NCI-H2107 treated with DMSO at 0.1 percent for 48 hours (cell line): ENCODE data around the gene GTPBP6.
"Not testable (repeated sequence)": the region's sequence is repeated elsewhere in the genome, so short reads cannot be mapped to it uniquely, and the experiment has no call there.

Experiments
- DNase-seq: peaks from one replicate; lab custom pipeline; 2025; ENCODE audit not compliant: unreplicated experiment; lab: John Stamatoyannopoulos, UW

Gene GTPBP6

GRCh38 chrX:295136-295535 is 23.5 kb downstream of the GTPBP6 start:
- DNase-seq: no peak

- DNase-seq: no peak
Observed at GRCh38 chrX:292900-293897, 25.4 kb downstream of the GTPBP6 start.

GRCh38 chrX:291411-291901 is 27.1 kb downstream of the GTPBP6 start:
- DNase-seq: no peak

DNA sequence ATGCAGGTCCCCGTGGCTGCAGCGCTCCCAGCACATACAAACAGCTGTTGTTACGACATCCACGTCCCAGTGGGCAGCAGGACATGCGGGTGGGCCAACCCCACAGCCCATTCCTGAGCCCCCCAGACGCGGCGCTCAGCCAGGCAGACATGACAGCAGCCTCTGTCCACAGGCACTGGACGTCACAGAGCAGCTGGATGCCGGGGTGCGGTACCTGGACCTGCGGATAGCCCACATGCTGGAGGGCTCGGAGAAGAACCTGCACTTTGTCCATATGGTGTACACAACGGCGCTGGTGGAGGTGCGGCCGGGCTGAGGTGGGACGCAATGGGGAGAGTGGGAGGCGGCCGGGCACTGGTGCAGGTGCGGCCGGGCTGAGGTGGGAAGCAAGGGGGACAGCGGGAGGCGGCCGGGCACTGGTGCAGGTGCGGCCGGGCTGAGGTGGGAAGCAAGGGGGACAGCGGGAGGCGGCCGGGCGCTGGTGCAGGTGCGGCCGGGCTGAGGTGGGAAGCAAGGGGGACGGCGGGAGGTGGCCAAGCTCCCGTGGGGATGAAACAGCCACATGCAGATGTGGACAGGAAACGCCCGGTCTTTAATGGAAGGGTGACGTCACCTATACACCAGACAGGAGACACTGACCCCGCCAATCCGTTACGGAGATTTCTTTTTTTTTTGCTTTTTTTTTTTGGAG is 28.0 kb downstream of the GTPBP6 start:
- DNase-seq: no peak

- DNase-seq: no peak
Observed at GRCh38 chrX:288561-288991, 30.0 kb downstream of the GTPBP6 start.

- no peak for DNase-seq
Observed at GRCh38 chrX:287670-288069, 30.9 kb downstream of the GTPBP6 start.

DNA sequence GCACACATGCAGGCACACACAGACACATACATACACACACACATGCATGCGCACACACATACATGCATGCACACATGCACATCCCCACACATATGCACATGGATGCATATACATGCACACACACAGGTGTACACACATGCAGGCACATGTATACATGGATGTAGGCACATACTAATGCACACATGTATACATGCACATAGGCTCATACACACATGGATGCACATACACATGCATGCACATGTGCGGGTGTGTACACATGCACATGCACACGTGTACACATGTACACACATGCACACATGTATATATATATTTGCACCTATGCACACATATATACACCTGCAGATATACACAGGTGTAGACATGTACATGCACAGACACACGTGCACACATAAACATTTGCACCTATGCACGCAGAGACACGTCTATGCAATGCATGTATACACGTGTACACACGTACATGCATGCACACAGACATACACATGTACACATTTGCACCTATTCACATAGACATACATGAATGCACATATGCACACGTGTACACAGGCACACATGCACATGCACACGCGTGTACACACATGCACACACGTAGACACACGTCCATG is 33.4 kb downstream of the GTPBP6 start:
- no peak for DNase-seq

- DNase-seq: no peak
Observed at GRCh38 chrX:283115-283845, 35.3 kb downstream of the GTPBP6 start.

- not testable (repeated sequence) for DNase-seq
Observed at GRCh38 chrX:282000-282681, 36.5 kb downstream of the GTPBP6 start.

- DNase-seq: no peak
Observed at GRCh38 chrX:281166-281999, 37.2 kb downstream of the GTPBP6 start, which contains the start of gene PLCXD1. Gene PLCXD1 (plus strand): TSS chrX:281381. CDS start chrX:284188, 2,807 bp downstream.

GRCh38 chrX:280722-281121 is 37.9 kb downstream of the GTPBP6 start:
- not testable (repeated sequence) for DNase-seq

- not testable (repeated sequence) for DNase-seq
Observed at GRCh38 chrX:279757-280604, 38.6 kb downstream of the GTPBP6 start.

DNA sequence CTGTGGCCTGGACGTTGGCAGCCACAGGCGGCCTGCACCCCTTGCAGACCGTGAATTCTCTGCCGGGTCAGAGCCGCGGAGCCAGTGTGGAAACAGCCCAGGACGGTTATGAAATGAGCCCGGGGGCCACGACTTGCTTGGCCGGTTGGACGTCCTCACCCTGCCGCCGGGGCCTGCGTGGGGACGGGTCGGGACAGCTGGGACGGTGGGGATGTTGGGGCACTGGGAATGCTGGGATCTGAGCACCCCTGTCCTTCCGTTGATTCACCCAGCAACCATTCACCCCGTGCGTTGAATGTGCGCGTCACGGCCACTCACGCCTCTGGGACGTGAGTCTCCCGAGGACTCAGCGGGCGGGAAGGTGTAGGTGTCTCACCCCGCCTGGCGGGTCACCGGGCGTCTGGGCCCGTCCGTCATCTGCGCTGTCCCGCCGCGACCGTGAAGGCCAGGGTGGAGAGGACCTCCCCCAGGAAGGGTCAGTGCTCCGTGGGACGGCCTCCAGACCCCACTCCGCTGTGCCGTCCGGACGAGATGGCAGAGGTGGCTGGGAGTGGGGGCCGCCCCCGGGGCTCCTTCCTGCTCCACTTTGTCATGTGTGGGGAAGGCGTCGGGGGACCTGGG is 41.9 kb downstream of the GTPBP6 start:
- DNase-seq: no peak

- no peak for DNase-seq
Observed at GRCh38 chrX:275967-276580, 42.5 kb downstream of the GTPBP6 start.

- DNase-seq: no peak
Observed at GRCh38 chrX:275476-275966, 43.1 kb downstream of the GTPBP6 start.

DNA sequence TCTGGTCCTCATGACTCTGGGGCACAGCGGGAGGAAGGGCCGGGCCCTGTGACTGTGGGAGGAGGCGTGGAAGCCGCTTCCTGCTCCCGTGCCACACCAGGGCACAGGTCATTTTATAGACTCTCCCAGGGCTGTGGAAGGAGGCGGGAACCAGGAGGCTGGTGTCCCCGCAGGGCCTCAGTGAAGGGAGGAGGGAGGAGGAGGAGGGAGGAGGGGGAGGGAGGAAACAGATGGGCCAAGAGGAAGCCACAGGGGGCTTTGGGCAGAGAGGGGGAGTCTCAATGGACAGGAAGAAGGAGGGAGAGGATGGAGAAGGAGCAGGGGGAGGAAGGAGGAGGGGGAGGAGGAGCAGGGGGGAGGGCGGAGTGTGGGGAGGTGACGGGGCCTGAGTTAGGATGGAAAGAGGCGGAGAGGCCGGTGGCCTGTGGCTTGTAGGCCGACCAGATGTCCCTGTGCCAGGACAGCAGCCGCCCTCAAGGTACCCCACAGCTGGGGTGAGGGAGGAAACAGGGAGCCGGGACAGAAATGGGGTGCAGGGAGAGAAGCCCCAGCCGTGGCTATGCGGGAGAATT is 43.6 kb downstream of the GTPBP6 start:
- DNase-seq: no peak

DNA sequence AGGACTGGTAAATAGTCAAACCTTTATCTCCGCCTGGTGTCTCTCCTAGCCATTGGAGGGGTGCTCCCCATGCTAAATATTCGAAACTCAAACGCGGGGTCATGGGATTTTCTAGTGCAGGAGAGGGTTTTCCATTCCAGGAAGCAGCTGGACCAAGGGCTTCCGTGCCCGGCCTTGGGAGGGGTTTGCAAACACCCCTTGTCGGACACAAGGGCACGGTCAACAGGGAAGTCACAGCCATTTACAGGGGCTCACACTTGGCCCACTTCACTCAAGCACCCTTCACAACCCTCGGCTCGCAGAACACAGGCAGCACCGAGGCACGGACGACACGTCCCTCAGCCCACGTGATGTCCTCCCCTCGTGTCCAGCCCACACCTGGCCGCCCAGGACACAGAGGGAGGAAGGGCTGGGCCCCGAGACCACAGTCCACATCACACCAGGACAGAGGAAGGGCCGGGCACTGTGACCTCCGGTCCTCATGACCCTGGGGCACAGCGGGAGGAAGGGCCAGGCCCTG is 47.7 kb downstream of the GTPBP6 start:
- no peak for DNase-seq
